Germinal center (tissue), 1 donor: Measurements from ENCODE around the gene CAMK2G.
A peak's percentile ranks its signal among the peaks of the same experiment; 100 is the strongest.
"Not testable (repeated sequence)": the region's sequence is repeated elsewhere in the genome, so short reads cannot be mapped to it uniquely, and the experiment has no call there.

Experiments used
- DNase-seq: peaks from one replicate; pipeline ENCODE4 v3.0.0; 2012; ENCODE audit warnings: mixed read lengths, low spot score

CAMK2G gene

DNA sequence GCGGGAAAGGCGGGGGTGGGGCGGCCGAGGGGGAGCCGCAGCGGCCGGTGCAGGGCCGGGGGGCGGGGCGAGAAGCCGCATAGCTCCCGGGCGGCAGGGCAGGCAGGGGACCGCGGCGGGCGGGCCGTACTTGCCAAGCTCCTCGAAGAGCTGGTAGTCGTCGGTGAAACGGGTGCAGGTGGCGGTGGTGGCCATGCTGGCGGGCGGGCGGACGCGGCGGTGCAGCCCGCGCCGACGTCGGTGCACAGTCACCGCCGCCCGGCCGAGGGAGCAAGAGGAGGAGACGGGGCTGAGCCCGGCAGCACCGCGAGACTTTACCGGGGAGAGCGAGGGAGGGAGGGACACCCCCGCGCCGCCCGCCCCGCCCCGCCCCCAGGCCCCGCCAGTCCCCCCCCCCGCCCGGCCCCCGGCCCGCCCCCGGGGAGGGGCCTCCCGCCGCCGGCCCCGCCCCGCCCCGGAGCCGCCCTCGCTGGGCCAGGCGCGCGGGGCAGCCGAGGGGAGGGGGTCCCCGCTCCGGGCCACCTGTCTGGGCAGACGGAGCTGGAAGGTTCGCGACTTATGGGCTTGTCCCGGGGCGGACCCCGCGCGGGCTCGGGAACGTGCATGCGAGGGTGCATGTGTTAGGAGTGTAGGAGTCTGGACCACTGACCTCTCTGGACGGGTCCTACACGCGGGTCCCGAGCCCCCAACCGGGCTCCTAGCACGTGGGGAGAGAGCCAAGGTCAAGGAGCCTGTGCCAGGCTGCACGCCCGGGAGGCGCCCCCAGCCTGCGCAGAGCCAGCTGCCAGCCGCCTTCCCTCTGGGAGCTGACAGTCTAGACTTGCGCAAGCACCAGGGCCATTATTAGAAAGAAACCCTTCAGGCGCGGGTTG lies at the start of gene CAMK2G:
Gene CAMK2G, minus strand, starts transcription at position 289 of the 872 bp plus-strand sequence. Its CDS starts 94 bp downstream, at position 195.
- DNase-seq = peak; percentile 90

DNA sequence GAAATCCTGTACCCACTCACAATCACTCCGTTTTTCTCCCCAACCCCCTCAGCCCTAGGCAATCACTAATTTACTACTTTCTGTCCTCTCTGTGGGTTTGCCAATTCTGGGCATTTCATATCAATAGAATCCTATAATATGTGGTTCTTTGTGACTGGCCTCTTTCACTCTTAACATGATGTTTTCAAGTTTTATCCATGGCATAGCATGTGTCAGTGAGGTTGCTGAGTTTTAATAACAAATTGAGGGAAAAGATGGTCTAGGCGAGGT lies 48.4 kb upstream of the CAMK2G start:
- no peak for DNase-seq

DNA sequence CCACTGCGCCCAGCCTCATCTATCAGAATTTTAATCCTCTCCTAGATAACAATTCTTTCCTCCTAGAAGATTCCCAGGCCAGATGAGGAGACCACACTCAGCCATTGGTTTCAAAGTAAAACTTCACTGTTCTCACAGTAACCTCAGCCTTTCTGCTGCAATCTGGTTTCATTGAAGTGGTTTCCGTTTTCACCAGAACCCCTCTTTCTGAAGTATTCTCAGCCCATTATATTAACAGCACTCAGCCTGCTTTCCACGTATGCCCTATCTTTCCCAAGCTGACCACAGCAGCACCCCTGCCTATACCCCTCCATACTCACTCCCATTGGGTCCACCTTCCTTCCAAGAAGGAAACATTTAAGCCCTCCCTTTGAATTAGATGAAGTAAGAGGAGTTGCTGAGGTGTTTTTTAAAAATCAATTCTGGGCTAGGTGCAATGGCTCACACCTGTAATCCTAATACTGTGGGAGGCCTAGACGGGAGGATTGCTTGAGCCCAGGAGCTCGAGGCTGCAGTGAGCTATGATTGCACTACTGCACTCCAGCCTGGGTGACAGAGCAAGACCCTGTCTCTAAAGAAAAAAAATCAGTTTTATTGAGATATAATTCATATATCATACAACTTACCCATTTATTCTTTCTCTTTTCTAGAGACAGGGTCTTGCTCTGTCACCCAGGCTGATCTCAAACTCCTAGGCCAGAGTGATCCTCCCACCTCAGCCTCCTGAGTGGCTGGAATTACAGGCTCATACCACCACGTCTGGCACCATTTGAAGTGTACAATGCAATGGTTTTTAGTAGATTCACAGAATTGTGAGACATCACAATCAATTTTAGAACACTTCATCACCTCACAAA lies 47.9 kb upstream of the CAMK2G start:
- DNase-seq = no peak

DNA sequence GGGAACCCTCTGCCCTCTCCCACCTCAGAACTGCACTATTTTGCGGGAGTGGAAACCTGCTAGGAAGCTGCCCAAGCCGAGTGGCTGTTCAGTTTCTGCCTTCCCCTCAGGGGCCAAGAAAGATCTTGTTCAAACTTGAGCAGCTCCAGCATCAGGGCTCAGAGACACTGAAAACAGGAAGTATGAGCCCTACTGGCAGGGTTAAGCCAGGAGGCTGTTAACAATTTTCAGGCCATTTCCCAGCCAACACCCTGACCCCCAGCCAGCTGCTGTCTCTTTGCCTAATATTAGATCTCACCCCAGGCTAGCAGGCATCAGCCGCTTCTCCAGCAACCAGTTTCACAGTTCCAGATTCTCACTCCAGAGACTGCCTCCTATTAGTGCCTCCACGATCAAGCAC lies 45.7 kb upstream of the CAMK2G start:
- peak; percentile 48 for DNase-seq

DNA sequence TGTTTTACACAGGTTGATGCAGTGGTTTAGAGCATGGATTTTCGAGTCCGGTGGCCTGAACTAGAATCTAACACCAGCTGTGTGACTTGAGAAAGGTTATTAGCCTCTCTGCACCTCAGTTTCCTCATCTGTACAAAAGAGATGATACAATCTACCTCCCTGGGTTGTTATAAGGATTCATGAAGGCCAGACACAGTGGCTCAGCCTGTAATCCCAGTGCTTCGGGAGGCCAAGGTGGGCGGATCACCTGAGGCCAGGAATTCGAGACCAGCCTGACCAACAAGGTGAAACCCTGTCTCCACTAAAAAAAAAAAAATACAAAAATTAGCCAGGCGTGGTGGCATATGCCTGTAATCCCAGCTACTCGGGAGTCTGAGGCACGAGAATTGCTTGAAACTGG lies 45.1 kb upstream of the CAMK2G start:
- DNase-seq = not testable (repeated sequence)

DNA sequence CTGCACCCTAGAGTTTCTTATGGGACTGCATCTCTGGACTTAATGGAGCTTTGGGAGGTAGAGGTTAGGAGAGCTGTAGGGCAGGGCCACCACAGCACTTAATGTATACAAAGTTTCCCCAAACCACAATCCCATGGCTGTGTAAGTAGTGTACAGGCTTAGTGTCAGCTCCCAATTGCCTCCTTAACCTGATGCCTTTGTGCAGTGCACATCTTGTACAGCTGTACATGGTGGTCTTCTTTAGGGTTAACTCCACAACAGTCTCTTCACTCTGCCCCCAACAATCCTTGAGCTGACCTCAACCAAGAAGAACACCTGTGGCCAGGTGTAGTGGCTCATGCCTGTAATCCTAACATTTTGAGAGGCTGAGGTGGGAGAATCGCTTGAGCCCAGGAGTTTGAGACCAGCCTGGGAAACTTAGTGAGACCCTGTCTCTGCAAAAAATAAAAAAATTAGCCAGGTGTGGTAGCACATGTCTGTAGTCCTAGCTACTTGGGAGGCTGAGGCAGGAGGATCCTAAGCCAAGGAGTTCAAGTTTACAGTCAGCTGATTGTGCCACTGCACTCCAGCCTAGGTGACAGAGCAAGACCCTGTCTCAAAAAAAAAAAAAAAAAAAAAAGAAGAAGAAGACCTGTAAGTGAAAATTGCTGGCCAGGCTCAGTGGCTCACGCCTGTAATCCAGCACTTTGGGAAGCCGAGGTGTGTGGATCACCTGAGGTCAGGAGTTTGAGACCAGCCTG lies 43.4 kb upstream of the CAMK2G start:
- no peak for DNase-seq

DNA sequence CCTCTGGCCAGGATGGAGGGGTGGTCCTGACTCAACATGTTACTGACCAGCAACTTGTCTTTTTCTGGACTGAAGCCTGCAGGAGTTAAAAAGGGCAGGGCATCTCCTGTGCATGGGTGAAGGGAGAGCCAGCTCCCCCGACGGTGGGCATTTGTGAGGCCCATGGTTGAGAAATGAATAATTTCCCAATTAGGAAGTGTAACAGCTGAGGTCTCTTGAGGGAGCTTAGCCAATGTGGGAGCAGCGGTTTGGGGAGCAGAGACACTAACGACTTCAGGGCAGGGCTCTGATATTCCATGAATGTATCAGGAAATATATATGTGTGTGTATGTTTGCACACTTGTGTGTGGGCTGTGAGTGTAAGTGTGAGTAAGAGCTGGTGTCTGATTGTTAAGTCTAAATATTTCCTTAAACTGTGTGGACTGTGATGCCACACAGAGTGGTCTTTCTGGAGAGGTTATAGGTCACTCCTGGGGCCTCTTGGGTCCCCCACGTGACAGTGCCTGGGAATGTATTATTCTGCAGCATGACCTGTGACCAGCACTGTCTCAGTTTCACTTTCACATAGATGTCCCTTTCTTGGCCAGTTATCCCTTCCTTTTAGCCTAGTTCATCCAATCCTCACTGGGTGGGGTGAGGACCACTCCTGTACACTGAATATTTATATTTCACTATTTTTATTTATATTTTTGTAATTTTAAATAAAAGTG lies 42.6 kb upstream of the CAMK2G start:
- DNase-seq = no peak

DNA sequence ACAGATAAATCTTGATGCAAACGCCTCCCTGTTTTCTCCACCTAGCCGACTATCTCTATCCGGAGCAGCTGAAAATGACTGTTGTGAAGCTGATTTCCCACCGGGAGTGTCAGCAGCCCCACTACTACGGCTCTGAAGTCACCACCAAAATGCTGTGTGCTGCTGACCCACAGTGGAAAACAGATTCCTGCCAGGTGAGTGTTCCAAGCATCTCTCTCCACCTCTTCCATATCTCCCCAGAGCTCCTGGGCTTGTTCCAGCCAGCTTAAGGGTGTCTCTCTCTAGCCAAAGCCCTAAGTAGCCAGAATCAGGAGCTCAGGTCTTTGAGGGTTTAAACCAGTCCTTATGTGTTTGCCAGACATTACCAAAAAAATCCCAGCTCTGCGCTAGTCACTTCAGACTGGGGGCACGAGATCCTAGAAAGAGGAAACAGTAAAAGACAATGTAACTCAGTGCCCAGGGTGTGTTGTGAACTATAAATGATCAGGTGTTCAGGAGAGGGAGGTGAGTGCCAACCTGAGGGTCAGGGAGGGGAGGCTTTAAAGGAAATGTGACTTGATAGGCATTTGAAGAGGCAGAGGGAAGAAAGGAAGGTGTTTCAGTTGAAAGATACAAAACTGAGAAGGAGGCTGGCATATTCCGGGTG lies 41.0 kb upstream of the CAMK2G start:
- no peak for DNase-seq

DNA sequence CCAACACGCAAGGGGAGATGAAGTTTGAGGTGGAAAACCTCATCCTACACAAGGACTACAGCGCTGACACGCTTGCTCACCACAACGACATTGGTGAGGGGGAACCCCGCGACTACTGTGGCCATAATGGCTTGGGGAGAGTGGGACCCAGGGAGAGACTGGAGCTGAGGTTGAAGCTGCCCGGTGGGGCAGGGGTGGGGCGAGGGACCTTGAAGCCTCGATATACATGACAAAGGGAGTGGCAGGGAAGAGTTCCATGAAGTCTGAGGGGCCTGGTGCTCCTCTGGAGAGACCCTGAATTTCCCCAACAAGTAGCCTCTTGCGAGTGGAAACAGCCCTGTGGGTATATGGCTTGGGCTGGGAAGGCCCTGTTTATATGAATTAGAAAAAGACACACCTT lies 39.7 kb upstream of the CAMK2G start:
- DNase-seq = no peak

DNA sequence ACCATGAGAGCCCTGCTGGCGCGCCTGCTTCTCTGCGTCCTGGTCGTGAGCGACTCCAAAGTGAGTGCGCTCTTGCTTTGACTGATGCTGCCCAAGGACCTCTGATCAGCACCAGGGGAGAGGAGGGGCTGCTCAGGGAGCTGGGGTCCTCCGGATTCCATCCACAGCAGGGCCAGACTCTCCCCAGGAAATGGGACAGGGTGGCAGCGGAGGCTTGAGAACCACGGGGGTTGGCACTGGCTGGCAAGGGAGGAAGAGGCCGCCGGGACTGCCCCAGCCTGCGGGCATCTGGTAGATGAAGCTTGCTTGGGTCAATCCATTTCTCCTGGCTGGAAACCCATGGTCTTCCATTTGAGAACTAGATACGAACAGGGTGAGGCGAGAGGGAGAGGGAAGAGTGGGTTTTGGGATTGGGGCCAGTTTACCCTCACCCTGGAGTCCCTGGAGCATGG lies 37.2 kb upstream of the CAMK2G start:
- no peak for DNase-seq

DNA sequence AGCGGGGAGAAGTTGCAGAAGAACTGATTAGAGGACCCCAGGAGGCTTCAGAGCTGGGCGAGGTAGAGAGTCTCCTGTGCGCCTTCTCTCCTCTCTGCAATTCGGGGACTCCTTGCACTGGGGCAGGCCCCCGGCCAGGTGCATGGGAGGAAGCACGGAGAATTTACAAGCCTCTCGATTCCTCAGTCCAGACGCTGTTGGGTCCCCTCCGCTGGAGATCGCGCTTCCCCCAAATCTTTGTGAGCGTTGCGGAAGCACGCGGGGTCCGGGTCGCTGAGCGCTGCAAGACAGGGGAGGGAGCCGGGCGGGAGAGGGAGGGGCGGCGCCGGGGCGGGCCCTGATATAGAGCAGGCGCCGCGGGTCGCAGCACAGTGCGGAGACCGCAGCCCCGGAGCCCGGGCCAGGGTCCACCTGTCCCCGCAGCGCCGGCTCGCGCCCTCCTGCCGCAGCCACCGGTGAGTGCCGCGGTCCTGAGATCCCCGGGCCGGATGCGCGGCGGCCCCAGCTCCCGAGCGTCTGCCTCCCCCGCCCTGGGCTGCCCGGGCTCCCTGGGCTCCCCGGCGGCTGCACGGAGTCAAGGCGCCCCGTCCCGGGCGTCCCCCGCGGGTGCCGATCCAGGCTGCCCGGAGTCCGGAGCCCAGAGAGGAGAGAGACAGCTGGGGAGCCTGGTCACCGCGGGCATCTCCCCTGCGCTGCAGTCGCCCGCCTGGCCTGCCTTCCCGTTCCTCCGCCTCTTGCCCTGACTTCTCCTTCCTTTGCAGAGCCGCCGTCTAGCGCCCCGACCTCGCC lies 36.6 kb upstream of the CAMK2G start, which contains the start of gene PLAU:
Gene PLAU, plus strand, starts transcription at position 369 of the 789 bp plus-strand sequence. CDS start 424 bp downstream, outside the sequence.
- peak; percentile 65 for DNase-seq

DNA sequence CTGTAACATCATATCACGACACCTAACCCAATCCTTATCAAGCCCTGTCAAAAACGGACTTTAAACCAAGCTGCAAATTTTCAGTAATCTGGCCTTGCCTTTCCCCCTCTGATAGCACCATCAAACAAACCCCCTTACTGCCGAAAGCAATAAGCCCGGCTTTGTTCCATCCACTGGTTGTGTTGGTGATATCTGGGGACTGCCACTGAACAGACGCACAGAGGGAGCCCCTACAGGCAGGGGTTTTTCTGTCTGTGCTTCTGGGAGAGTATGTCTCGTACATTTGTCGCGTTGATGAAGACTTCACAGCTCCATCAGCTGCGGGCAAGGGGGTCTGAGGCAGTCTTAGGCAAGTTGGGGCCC lies 36.0 kb upstream of the CAMK2G start:
- no peak for DNase-seq

DNA sequence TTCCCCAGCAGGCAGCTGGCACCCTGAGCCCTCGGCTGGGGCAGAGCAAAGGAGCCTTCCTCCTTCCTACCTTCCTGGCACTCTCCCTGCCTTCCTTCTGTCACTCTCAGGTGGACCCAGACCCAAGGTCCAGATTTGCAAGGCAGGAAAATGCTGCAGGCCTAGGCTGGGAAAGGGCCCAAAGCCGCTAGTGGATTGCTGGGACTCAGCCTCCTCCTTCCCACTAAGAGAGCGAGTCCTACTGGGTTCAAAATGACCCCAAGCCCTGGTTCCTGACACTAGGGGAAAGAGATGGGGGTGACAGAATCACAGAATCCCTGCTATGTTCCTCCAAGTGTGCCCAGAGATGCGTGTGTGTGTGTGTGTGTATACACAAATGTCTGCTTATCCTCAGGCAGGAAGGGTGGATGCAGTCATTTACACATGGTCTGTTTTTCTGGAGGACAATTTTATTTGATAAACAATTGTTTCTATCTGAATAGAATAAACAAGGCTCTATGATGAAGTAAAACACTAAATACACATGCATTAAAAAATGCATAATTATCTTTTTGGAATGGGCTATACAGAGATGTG lies 35.3 kb upstream of the CAMK2G start:
- DNase-seq = no peak

DNA sequence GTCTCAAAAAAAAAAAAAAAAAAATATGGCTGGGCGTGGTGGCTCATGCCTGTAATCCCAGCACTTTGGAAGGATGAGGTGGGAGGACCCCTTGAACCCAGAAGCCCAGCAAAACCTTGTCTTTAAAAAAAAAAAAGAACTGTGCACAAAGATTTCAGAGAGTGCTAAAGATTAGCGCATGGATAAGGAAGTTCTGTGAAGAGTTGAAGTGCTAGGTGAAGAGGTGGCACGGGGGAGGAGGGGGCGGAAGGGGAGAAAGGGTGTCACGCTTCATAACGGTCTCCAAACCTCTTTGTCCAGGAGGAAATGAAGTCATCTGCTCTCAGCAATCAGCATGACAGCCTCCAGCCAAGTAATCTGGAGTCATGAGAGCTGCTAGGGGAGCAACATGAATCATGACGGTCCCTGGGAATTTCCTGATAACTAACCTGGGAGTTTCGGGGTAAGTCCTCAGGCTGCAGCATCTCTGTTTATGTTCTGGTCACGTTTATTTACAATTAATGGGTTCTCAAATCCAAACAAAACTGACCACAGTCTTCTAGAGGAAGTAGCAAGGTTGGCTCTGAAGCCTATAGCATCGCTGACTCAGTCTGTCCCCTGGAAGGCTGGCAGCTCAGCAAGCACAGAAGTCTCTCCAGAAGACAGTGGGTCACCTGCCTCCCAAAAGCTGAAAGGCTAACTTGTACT lies 34.6 kb upstream of the CAMK2G start:
- DNase-seq = no peak

DNA sequence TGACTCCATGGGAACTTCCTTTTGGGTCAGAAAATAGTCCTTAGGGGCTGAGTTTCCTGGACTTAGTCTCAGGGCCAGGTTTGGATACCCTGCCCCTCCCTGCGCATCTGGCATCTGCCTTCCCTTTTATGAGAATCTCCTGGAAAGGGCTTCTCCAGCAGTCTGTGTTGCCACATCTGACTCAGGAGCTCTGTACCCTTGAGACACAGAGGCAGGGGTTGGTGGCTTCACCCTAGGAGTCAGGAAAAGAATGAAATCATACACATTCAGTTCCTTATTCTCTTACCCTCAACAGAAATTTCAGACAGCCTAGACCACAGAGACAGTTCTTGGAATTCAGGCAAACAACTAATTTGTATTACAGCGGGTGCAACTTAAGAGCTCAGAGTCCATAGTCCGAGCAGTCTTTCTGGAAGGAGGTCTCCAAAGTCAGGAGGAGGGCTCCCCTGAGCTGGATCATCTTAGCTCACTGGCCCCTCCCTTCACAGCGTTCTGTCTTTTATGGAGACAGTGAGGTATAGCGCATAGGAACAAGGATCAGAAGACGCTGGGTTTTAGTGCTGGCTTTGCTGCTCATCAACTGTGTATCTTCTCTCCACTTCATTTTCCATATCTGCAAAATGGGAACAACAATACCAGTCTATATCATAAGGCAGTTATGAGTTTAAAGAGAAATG lies 33.6 kb upstream of the CAMK2G start:
- DNase-seq = no peak

DNA sequence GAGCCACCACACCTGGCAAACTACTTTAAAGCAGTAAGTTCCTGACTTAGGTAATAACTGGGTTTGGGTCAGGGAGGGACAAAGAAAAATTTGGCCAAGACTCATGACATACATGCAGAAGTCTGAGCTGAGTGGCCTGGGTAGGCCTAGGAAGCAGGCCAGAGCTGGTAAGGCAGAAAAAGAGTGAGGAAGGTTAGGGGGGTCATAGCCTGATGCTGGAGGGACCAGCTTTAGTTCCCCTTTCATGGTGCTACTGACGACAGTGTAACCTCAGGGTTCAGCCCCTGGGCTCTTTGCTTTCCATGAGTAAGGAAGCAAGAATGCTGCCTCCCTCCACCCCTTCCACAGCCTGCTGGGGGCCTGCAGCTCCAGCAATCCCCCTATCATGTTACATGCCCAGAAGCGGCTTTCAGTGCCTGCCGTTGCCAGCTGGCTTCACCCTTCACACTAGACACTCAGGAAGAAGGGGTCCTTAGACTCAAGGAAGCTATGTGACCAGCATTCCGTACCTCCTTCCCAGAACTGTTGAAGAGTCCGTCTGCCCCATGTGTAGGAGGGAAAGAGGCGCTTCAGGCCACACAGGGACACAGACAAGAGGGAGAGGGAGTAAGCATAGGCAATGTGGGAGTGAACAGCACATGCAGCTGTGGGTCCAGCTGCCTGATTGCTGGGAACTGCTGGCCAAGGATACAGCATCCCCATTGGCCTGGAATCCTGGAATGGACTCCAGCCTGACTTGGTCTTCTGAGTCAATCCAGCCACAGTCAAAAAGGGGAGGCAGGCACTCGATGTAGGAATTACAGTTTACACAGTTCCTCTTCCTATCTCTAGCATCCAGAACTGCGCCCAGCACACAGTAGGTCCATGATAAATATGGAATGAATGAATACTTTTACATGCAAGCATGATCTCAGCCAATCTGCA lies 32.4 kb upstream of the CAMK2G start:
- no peak for DNase-seq

DNA sequence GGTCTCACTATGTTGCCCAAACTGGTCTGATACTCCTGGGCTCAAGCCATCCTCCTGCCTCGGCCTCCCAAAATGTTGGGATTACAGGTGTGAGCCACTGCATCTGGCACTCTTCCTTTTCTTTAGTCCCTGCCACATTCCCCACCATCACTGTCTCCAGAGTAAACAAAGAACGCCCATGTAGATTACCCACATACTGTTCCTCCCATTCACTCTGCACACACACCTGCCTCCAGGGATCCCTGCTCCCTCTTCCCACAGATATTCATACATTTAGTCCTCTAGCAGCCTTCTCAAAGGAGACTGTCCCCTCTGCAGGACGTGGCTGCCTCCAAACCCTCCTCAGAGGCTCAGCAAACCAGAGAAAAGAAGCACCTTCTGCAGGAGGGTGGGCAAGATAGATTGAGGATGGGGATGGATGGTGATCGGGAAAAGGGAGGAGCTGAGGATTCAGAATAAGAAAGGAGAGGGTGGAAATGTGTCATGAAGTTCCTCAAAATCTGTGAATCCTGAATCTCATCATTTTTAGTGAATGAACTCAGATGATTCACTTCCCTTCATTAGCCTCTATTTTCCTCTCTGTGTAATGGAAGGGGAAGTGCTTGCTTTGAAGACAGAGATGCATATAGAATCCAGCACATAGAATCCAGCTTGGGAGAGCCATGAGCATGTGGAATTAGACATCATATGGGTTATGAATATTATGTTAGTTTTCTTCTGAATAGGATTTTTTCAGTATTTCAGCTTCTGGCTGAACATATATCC lies 31.1 kb upstream of the CAMK2G start:
- DNase-seq = no peak
